GM23338 (cell line): ENCODE data around the gene TMEM147. TPM values are rescaled to one million over a fixed set of nuclear protein-coding genes. Genes with fewer than 3 reads are reported as not detected.

Source experiments
- ATAC-seq: fragments of 200-7000 bp; cut with Tn5 transposase; 3 replicates; pipeline ENCODE4 v1.9.1; 2020
- DNase-seq: peaks from one replicate; pipeline ENCODE4 v3.0.0-alpha.2; 2015; ENCODE audit warnings: low spot score
- H2AFZ ChIP-seq: fragments of 200-600 bp; sonication (generic); 2 replicates; pipeline ENCODE4 v1.8.0; 2016; ENCODE audit warnings: antibody characterized with exemption, mild to moderate bottlenecking, moderate library complexity
- H3F3A ChIP-seq: fragments of 200-600 bp; sonication (generic); replicated peaks from 2 replicates; pipeline ENCODE4 v1.8.0; 2017; ENCODE audit warnings: antibody characterized with exemption, mixed run types, low read depth
- H3K27ac ChIP-seq: fragments of 200-600 bp; sonication (generic); 2 replicates; pipeline ENCODE4 v1.6.1; 2016; ENCODE audit warnings: low read depth
- H3K27me3 ChIP-seq: fragments of 200-600 bp; sonication (generic); 2 replicates; pipeline ENCODE4 v1.8.0; 2016; ENCODE audit warnings: mild to moderate bottlenecking, mixed run types, moderate library complexity; ENCODE audit not compliant: insufficient read depth
- H3K36me3 ChIP-seq: fragments of 200-600 bp; sonication (generic); 2 replicates; pipeline ENCODE4 v1.8.0; 2016; ENCODE audit warnings: mild to moderate bottlenecking; ENCODE audit not compliant: insufficient read depth
- H3K4me1 ChIP-seq: fragments of 200-600 bp; sonication (generic); 2 replicates; pipeline ENCODE4 v1.8.0; 2016; ENCODE audit warnings: mild to moderate bottlenecking, moderate library complexity; ENCODE audit not compliant: insufficient read depth
- H3K4me2 ChIP-seq: fragments of 200-600 bp; sonication (generic); 2 replicates; pipeline ENCODE4 v1.7.1; 2017; ENCODE audit warnings: mixed run types
- H3K4me3 ChIP-seq: fragments of 200-600 bp; sonication (generic); 2 replicates; pipeline ENCODE4 v1.6.1; 2016; ENCODE audit warnings: mixed run types
- H3K79me2 ChIP-seq: fragments of 200-600 bp; sonication (generic); replicated peaks from 2 replicates; pipeline ENCODE4 v1.8.0; 2017; ENCODE audit warnings: mild to moderate bottlenecking; ENCODE audit not compliant: insufficient read depth
- H3K9me2 ChIP-seq: fragments of 200-600 bp; sonication (generic); 2 replicates; pipeline ENCODE4 v1.8.0; 2017; ENCODE audit not compliant: insufficient read depth
- H4K20me1 ChIP-seq: fragments of 200-600 bp; sonication (generic); replicated peaks from 2 replicates; pipeline ENCODE4 v1.8.0; 2017; ENCODE audit warnings: mild to moderate bottlenecking; ENCODE audit not compliant: insufficient read depth
- H3K27ac Mint-ChIP-seq: 2 replicates; pipeline ENCODE4 v1.8.0; 2020; ENCODE audit warnings: inconsistent platforms, mild to moderate bottlenecking, moderate library complexity, mixed read lengths
- H3K27me3 Mint-ChIP-seq: 3 replicates; pipeline ENCODE4 v1.8.0; 2022; ENCODE audit warnings: low read depth, mild to moderate bottlenecking, moderate library complexity, mixed read lengths, inconsistent platforms; ENCODE audit not compliant: insufficient read depth, poor library complexity
- H3K36me3 Mint-ChIP-seq: 3 replicates; pipeline ENCODE4 v1.8.0; 2021; ENCODE audit warnings: low read depth, mild to moderate bottlenecking, inconsistent platforms, moderate library complexity, mixed read lengths
- H3K4me1 Mint-ChIP-seq: 3 replicates; pipeline ENCODE4 v1.8.0; 2020; ENCODE audit warnings: mild to moderate bottlenecking, inconsistent platforms, mixed read lengths
- H3K4me3 Mint-ChIP-seq: 3 replicates; pipeline ENCODE4 v1.8.0; 2021; ENCODE audit warnings: moderate library complexity, mild to moderate bottlenecking, inconsistent platforms, mixed read lengths
- H3K9me3 Mint-ChIP-seq: 3 replicates; pipeline ENCODE4 v1.8.0; 2020; ENCODE audit warnings: moderate library complexity, mild to moderate bottlenecking, inconsistent platforms, mixed read lengths
- CREB1 ChIP-seq: fragments of 250-450 bp; sonication (Bioruptor Pico); IDR thresholded peaks from 2 replicates; pipeline ENCODE4 v1.5.0; 2020; ENCODE audit warnings: low read depth, mild to moderate bottlenecking, moderate library complexity
- CTCF ChIP-seq, 2 experiments: fragments of 200-600 bp in 1 of 2; sonication (generic) in 1 of 2; conservative IDR thresholded peaks; 2 replicates each; pipeline versions ENCODE4 v1.5.1 to v1.6.1; 2016 to 2017; ENCODE audit warnings: antibody characterized with exemption in 2 of 2, low read depth in 2 of 2, mild to moderate bottlenecking in 2 of 2, moderate library complexity in 1 of 2
- EZH2 ChIP-seq: fragments of 200-600 bp; sonication (generic); IDR thresholded peaks from one replicate; pipeline ENCODE4 v1.8.0; 2017; ENCODE audit warnings: antibody characterized with exemption, mild to moderate bottlenecking, low read depth; ENCODE audit not compliant: unreplicated experiment
- EZH2phosphoT487 ChIP-seq: fragments of 200-600 bp; sonication (generic); IDR thresholded peaks from one replicate; pipeline ENCODE4 v1.8.1; 2018; ENCODE audit warnings: antibody characterized with exemption; ENCODE audit not compliant: unreplicated experiment
- JUNB ChIP-seq: IDR thresholded peaks from one replicate; pipeline ENCODE4 v1.6.1; 2016; ENCODE audit warnings: antibody characterized with exemption; ENCODE audit not compliant: unreplicated experiment
- NANOG ChIP-seq: IDR thresholded peaks from 2 replicates; pipeline ENCODE4 v1.6.1; 2016; ENCODE audit warnings: antibody characterized with exemption, borderline replicate concordance
- POLR2AphosphoS5 ChIP-seq: IDR thresholded peaks from 2 replicates; pipeline ENCODE4 v1.6.1; 2016; ENCODE audit warnings: antibody characterized with exemption, low read depth
- REST ChIP-seq: IDR thresholded peaks from one replicate; pipeline ENCODE4 v1.6.1; 2018; ENCODE audit warnings: antibody characterized with exemption; ENCODE audit not compliant: unreplicated experiment
- STAT1 ChIP-seq: IDR thresholded peaks from one replicate; pipeline ENCODE4 v1.6.1; 2016; ENCODE audit warnings: antibody characterized with exemption; ENCODE audit not compliant: unreplicated experiment
- ZNF114 ChIP-seq: fragments of 250-450 bp; sonication (Bioruptor Pico); IDR thresholded peaks from 2 replicates; pipeline ENCODE4 v1.5.0; 2020; ENCODE audit warnings: mild to moderate bottlenecking, moderate library complexity
- ZNF331 ChIP-seq: fragments of 250-450 bp; sonication (Bioruptor Pico); IDR thresholded peaks from 2 replicates; pipeline ENCODE4 v1.5.0; 2020; ENCODE audit warnings: low read depth, mild to moderate bottlenecking, moderate library complexity
- polyA plus RNA-seq: library from polyadenylated mRNA; unstranded; fragments of >200 nt; fragmentation: Nextera tagmentation; extraction: Ambion mirVana; gene quantifications from 2 replicates; pipeline ENCODE4 v1.2.1, GENCODE V29; 2016
- total RNA-seq: library from RNA; depleted of rRNA; stranded (reverse); fragments of >200 nt; shearing (Covaris generic); gene quantifications from 2 replicates; pipeline ENCODE4 v1.2.3, GENCODE V29; 2014

TMEM147 gene
- total and polyA plus RNA-seq, 2 experiments from 2014 or later, result 164 to 272 TPM

- TF ChIP-seq REST, result no peak
- TF ChIP-seq POLR2AphosphoS5, result no peak
- no peak for TF ChIP-seq EZH2phosphoT487
- no peak for TF ChIP-seq EZH2
These were observed 1.2 kb upstream of the TMEM147 start (continued) for GRCh38 chr19:35544110-35544802.

GRCh38 chr19:35545855-35546381, 492 bp downstream of the TMEM147 start:
- peak overlapping the region; percentile 81; the same call in 1 of the 2 replicates for H3K27ac ChIP-seq
- peak overlapping the region; percentile 99 for H3K4me3 Mint-ChIP-seq
- H4K20me1 ChIP-seq, result peaks cover 9% of the 10 kb centered on the region
- peak overlapping the region; percentile 98 for H3K4me2 ChIP-seq
- DNase-seq (peak; percentile 63), ATAC-seq (peak; percentile 57)
- peaks cover 29% of the 10 kb centered on the region for H3K4me1 Mint-ChIP-seq
- H3K79me2 ChIP-seq, result peaks cover 27% of the 10 kb centered on the region
- H3K27ac Mint-ChIP-seq, result peak overlapping the region; percentile 96
- H3K36me3 Mint-ChIP-seq, result peaks cover 51% of the 10 kb centered on the region
- H3K4me3 ChIP-seq, result peak overlapping the region; percentile 99
- peaks cover 7% of the 10 kb centered on the region; the same call in 1 of the 2 replicates for H3K36me3 ChIP-seq
- peaks cover 15% of the 10 kb centered on the region; the same call in 1 of the 2 replicates for H3K4me1 ChIP-seq
- H2AFZ ChIP-seq, result peak overlapping the region; percentile 89
- no peaks in the 10 kb centered on the region for H3K9me2 ChIP-seq
- peaks cover 13% of the 10 kb centered on the region; the same call in 1 of the 2 replicates for H3F3A ChIP-seq
- no peaks in the 10 kb centered on the region; the same call in 2 of the 3 replicates for H3K9me3 Mint-ChIP-seq
- peaks cover 9% of the 10 kb centered on the region for H3K27me3 Mint-ChIP-seq
- H3K27me3 ChIP-seq, result no peaks in the 10 kb centered on the region
- TF ChIP-seq EZH2phosphoT487 (no peak), POLR2AphosphoS5 (no peak), ZNF114 (CRISPR knock-in tag) (no peak), STAT1 (no peak), CREB1 (CRISPR knock-in tag) (no peak), REST (no peak), CTCF (conservative IDR thresholded peaks at IDR 0.05; ENCODE audit: low read depth in 2 of 2) (no peak), NANOG (no peak), JUNB (no peak), ZNF331 (no peak)
